ENCODE data around the gene BAZ2B.

The BAZ2B gene

GRCh38 chr2:159462201-159462785 lies 154.1 kb downstream of the BAZ2B start:
- no peak overlapping the region for H3K4me3 ChIP-seq (ENCODE audit: low read length)
- H3K27me3 ChIP-seq (replicated peaks; ENCODE audit: insufficient read depth, low read length) = no peaks in the 10 kb centered on the region
- H4K20me1 ChIP-seq (ENCODE audit: insufficient read depth, low read length) = no peaks in the 10 kb centered on the region
- no peaks in the 10 kb centered on the region for H3K9me3 ChIP-seq (replicated peaks; ENCODE audit: insufficient read depth, low read length)
- no peak for DNase-seq
- H2AFZ ChIP-seq (ENCODE audit: low read length) = no peak overlapping the region
- no peak overlapping the region for H3K9ac ChIP-seq (ENCODE audit: low read length)
- no peaks in the 10 kb centered on the region for H3K4me1 ChIP-seq (ENCODE audit: low read length)
- peaks cover 4% of the 10 kb centered on the region; the same call in 1 of the 2 replicates for H3K79me2 ChIP-seq (ENCODE audit: low read length)
- H3F3A ChIP-seq (ENCODE audit: insufficient read depth, low read length) = no peaks in the 10 kb centered on the region
- no peak overlapping the region for H3K4me2 ChIP-seq (ENCODE audit: low read depth, low read length)
- no peak overlapping the region for H3K27ac ChIP-seq (ENCODE audit: low read length)
- H3K36me3 ChIP-seq (replicated peaks; ENCODE audit: insufficient read depth, low read length) = no peaks in the 10 kb centered on the region; the same call in 1 of the 2 replicates
- no peaks in the 10 kb centered on the region for H3K9me2 ChIP-seq (replicated peaks; ENCODE audit: insufficient read depth, low read length)
- no peak for TF ChIP-seq CTCF (IDR thresholded peaks at IDR 0.05; ENCODE audit: low read length)
- no peak for TF ChIP-seq EZH2 (optimal IDR thresholded peaks at IDR 0.05; ENCODE audit: low read depth, low read length)
- TF ChIP-seq EZH2phosphoT487 (IDR thresholded peaks at IDR 0.05; ENCODE audit: low read length) = no peak

GRCh38 chr2:159461076-159461475 lies 155.3 kb downstream of the BAZ2B start:
- DNase-seq = no peak

GRCh38 chr2:159460227-159460626 lies 156.1 kb downstream of the BAZ2B start:
- TF ChIP-seq CTCF (IDR thresholded peaks at IDR 0.05; ENCODE audit: low read length) = no peak
- TF ChIP-seq EZH2phosphoT487 (IDR thresholded peaks at IDR 0.05; ENCODE audit: low read length) = no peak
- TF ChIP-seq EZH2 (optimal IDR thresholded peaks at IDR 0.05; ENCODE audit: low read depth, low read length) = no peak
- no peak overlapping the region for H3K27ac ChIP-seq (ENCODE audit: low read length)
- H3K9me3 ChIP-seq (replicated peaks; ENCODE audit: insufficient read depth, low read length) = no peaks in the 10 kb centered on the region
- DNase-seq = no peak
- H3K9ac ChIP-seq (ENCODE audit: low read length) = no peak overlapping the region
- H4K20me1 ChIP-seq (ENCODE audit: insufficient read depth, low read length) = no peaks in the 10 kb centered on the region
- H3K4me3 ChIP-seq (ENCODE audit: low read length) = no peak overlapping the region
- no peaks in the 10 kb centered on the region; the same call in 1 of the 2 replicates for H3K4me1 ChIP-seq (ENCODE audit: low read length)
- peaks cover 3% of the 10 kb centered on the region; the same call in 1 of the 2 replicates for H3K79me2 ChIP-seq (ENCODE audit: low read length)
- no peaks in the 10 kb centered on the region for H3K9me2 ChIP-seq (replicated peaks; ENCODE audit: insufficient read depth, low read length)
- H3K27me3 ChIP-seq (replicated peaks; ENCODE audit: insufficient read depth, low read length) = no peaks in the 10 kb centered on the region
- no peaks in the 10 kb centered on the region for H3F3A ChIP-seq (ENCODE audit: insufficient read depth, low read length)
- no peak overlapping the region for H2AFZ ChIP-seq (ENCODE audit: low read length)
- H3K36me3 ChIP-seq (replicated peaks; ENCODE audit: insufficient read depth, low read length) = no peaks in the 10 kb centered on the region; the same call in 1 of the 2 replicates
- no peak overlapping the region for H3K4me2 ChIP-seq (ENCODE audit: low read depth, low read length)

More at GRCh38 chr2:159461076-159461475, 155.3 kb downstream of the BAZ2B start:
- H3K27ac ChIP-seq (ENCODE audit: low read length) = no peak overlapping the region
- H3K4me1 ChIP-seq (ENCODE audit: low read length) = no peaks in the 10 kb centered on the region
- no peaks in the 10 kb centered on the region; the same call in 1 of the 2 replicates for H3K36me3 ChIP-seq (replicated peaks; ENCODE audit: insufficient read depth, low read length)
- no peak overlapping the region for H3K4me3 ChIP-seq (ENCODE audit: low read length)
- H3K4me2 ChIP-seq (ENCODE audit: low read depth, low read length) = no peak overlapping the region
- no peaks in the 10 kb centered on the region for H3K9me2 ChIP-seq (replicated peaks; ENCODE audit: insufficient read depth, low read length)
- no peaks in the 10 kb centered on the region for H3K27me3 ChIP-seq (replicated peaks; ENCODE audit: insufficient read depth, low read length)
- no peaks in the 10 kb centered on the region for H4K20me1 ChIP-seq (ENCODE audit: insufficient read depth, low read length)
- H2AFZ ChIP-seq (ENCODE audit: low read length) = no peak overlapping the region
- H3K79me2 ChIP-seq (ENCODE audit: low read length) = peaks cover 3% of the 10 kb centered on the region; the same call in 1 of the 2 replicates
- no peaks in the 10 kb centered on the region for H3K9me3 ChIP-seq (replicated peaks; ENCODE audit: insufficient read depth, low read length)
- no peaks in the 10 kb centered on the region for H3F3A ChIP-seq (ENCODE audit: insufficient read depth, low read length)
- TF ChIP-seq EZH2 (optimal IDR thresholded peaks at IDR 0.05; ENCODE audit: low read depth, low read length) (no peak), CTCF (IDR thresholded peaks at IDR 0.05; ENCODE audit: low read length) (no peak), EZH2phosphoT487 (IDR thresholded peaks at IDR 0.05; ENCODE audit: low read length) (no peak)
- H3K9ac ChIP-seq (ENCODE audit: low read length) = no peak overlapping the region

Measured in MM.1S (cell line).